Measurements from ENCODE around the gene COQ8A. TPM values are rescaled to one million over a fixed set of nuclear protein-coding genes. Genes with fewer than 3 reads are reported as not detected.

COQ8A gene
- total and polyA plus RNA-seq, 2 experiments from 2014 or later, result 45.1 to 59.7 TPM

GRCh38 chr1:226946285-226946684, 6.2 kb downstream of the COQ8A start:
- no peak for DNase-seq (ENCODE audit: low read depth in 1 of 2, low spot score in 1 of 2)
- Histone ChIP-seq H3K9me3 (ENCODE audit: low read depth) (no peaks in the 10 kb centered on the region), H3K4me3 (no peak overlapping the region), H3K27ac (no peak overlapping the region), H3K36me3 (no peaks in the 10 kb centered on the region), H3K4me1 (ENCODE audit: low read depth) (peaks cover 7% of the 10 kb centered on the region), H3K27me3 (no peaks in the 10 kb centered on the region)
- no peak for TF ChIP-seq CTCF (IDR thresholded peaks at IDR 0.05; ENCODE audit: low read depth, low read length)

GRCh38 chr1:226946841-226947240, 6.7 kb downstream of the COQ8A start:
- Histone ChIP-seq H3K27me3 (no peaks in the 10 kb centered on the region), H3K4me1 (ENCODE audit: low read depth) (peaks cover 7% of the 10 kb centered on the region), H3K4me3 (no peak overlapping the region), H3K9me3 (ENCODE audit: low read depth) (no peaks in the 10 kb centered on the region), H3K36me3 (no peaks in the 10 kb centered on the region), H3K27ac (no peak overlapping the region)
- no peak for DNase-seq (ENCODE audit: low read depth in 1 of 2, low spot score in 1 of 2)
- no peak for TF ChIP-seq CTCF (IDR thresholded peaks at IDR 0.05; ENCODE audit: low read depth, low read length)

GRCh38 chr1:226948051-226948450, 8.0 kb downstream of the COQ8A start:
- Histone ChIP-seq H3K27me3 (no peaks in the 10 kb centered on the region), H3K27ac (no peak overlapping the region), H3K36me3 (no peaks in the 10 kb centered on the region), H3K4me3 (no peak overlapping the region), H3K9me3 (ENCODE audit: low read depth) (no peaks in the 10 kb centered on the region), H3K4me1 (ENCODE audit: low read depth) (peaks cover 7% of the 10 kb centered on the region)
- TF ChIP-seq CTCF (IDR thresholded peaks at IDR 0.05; ENCODE audit: low read depth, low read length), result no peak
- DNase-seq (ENCODE audit: low read depth in 1 of 2, low spot score in 1 of 2), result no peak

- TF ChIP-seq CTCF (IDR thresholded peaks at IDR 0.05; ENCODE audit: low read depth, low read length), result no peak
- Histone ChIP-seq H3K27ac (no peak overlapping the region), H3K9me3 (ENCODE audit: low read depth) (no peaks in the 10 kb centered on the region), H3K27me3 (no peaks in the 10 kb centered on the region), H3K36me3 (no peaks in the 10 kb centered on the region), H3K4me1 (ENCODE audit: low read depth) (peaks cover 7% of the 10 kb centered on the region), H3K4me3 (no peak overlapping the region)
- DNase-seq (ENCODE audit: low read depth in 1 of 2, low spot score in 1 of 2), result no peak
Measured at GRCh38 chr1:226948480-226948879, 8.4 kb downstream of the COQ8A start.

GRCh38 chr1:226948996-226949395, 8.9 kb downstream of the COQ8A start:
- no peaks in the 10 kb centered on the region for H3K9me3 ChIP-seq (ENCODE audit: low read depth)
- H3K27me3 ChIP-seq, result no peaks in the 10 kb centered on the region
- TF ChIP-seq CTCF (IDR thresholded peaks at IDR 0.05; ENCODE audit: low read depth, low read length), result no peak
- no peaks in the 10 kb centered on the region for H3K36me3 ChIP-seq
- no peak overlapping the region for H3K27ac ChIP-seq
- DNase-seq (ENCODE audit: low read depth in 1 of 2, low spot score in 1 of 2), result no peak
- peaks cover 7% of the 10 kb centered on the region for H3K4me1 ChIP-seq (ENCODE audit: low read depth)
- no peak overlapping the region for H3K4me3 ChIP-seq

- Histone ChIP-seq H3K27ac (no peak overlapping the region), H3K27me3 (no peaks in the 10 kb centered on the region), H3K9me3 (ENCODE audit: low read depth) (no peaks in the 10 kb centered on the region), H3K4me3 (no peak overlapping the region), H3K4me1 (ENCODE audit: low read depth) (peaks cover 7% of the 10 kb centered on the region), H3K36me3 (no peaks in the 10 kb centered on the region)
- no peak for TF ChIP-seq CTCF (IDR thresholded peaks at IDR 0.05; ENCODE audit: low read depth, low read length)
- DNase-seq (ENCODE audit: low read depth in 1 of 2, low spot score in 1 of 2), result no peak
Measured at GRCh38 chr1:226949401-226949800, 9.3 kb downstream of the COQ8A start.

All from cardiac muscle cell (in vitro differentiated cells and primary cell).